PC-3 (cell line): ENCODE measurements around the gene OR14A16.

Experiments
- EZH2 ChIP-seq: fragments of 300-600 bp; sonication (generic); IDR thresholded peaks from one replicate; pipeline ENCODE4 v1.6.1; 2017; ENCODE audit warnings: antibody characterized with exemption, mild to moderate bottlenecking, low read length; ENCODE audit not compliant: unreplicated experiment
- EZH2phosphoT487 ChIP-seq: fragments of 300-600 bp; sonication (generic); IDR thresholded peaks from 2 replicates; pipeline ENCODE4 v1.6.1; 2018; ENCODE audit warnings: mild to moderate bottlenecking, antibody characterized with exemption, low read length, borderline replicate concordance
- TF ChIP-seq, protein P1 (sequence below): fragments of 300-600 bp; sonication (generic); conservative IDR thresholded peaks from 2 replicates; pipeline ENCODE4 v1.5.1; 2017; ENCODE audit warnings: antibody characterized with exemption, low read depth, mild to moderate bottlenecking, low read length

- TF ChIP-seq, protein P1, sequence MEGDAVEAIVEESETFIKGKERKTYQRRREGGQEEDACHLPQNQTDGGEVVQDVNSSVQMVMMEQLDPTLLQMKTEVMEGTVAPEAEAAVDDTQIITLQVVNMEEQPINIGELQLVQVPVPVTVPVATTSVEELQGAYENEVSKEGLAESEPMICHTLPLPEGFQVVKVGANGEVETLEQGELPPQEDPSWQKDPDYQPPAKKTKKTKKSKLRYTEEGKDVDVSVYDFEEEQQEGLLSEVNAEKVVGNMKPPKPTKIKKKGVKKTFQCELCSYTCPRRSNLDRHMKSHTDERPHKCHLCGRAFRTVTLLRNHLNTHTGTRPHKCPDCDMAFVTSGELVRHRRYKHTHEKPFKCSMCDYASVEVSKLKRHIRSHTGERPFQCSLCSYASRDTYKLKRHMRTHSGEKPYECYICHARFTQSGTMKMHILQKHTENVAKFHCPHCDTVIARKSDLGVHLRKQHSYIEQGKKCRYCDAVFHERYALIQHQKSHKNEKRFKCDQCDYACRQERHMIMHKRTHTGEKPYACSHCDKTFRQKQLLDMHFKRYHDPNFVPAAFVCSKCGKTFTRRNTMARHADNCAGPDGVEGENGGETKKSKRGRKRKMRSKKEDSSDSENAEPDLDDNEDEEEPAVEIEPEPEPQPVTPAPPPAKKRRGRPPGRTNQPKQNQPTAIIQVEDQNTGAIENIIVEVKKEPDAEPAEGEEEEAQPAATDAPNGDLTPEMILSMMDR: no peak
- TF ChIP-seq EZH2 (no peak), EZH2phosphoT487 (no peak)
Observed at GRCh38 chr1:247825362-247825761, 1.4 kb upstream of the OR14A16 start.
